GM12878 (cell line): ENCODE measurements around the gene KIDINS220. TPM values are rescaled to one million over a fixed set of nuclear protein-coding genes. Genes with fewer than 3 reads are reported as not detected.

Experiments used
- ATAC-seq: fragments of 200-7000 bp; cut with Tn5 transposase; 3 replicates; pipeline ENCODE4 v1.9.1; 2020; ENCODE audit warnings: mild to moderate bottlenecking, moderate library complexity
- BruUV-seq: library from RNA; stranded (reverse); fragments of 400-500 nt; replicated peaks from 2 replicates; lab custom pipeline; 2021; lab: Mats Ljungman, UMichigan
- CTCF ChIA-PET: fragments of 300-600 bp; sonication (Branson Sonifier 250); formaldehyde crosslinking; extraction: SDS; loops from one replicate; lab custom pipeline; 2021; ENCODE audit warnings: inconsistent platforms; lab: Yijun Ruan, JAX
- POLR2A ChIA-PET: fragments of 350-600 bp; formaldehyde crosslinking; extraction: SDS; loops from one replicate; lab custom pipeline; 2021; ENCODE audit warnings: inconsistent platforms; lab: Charles Lee
- RAD21 ChIA-PET: fragments of 300-600 bp; sonication (Branson Sonifier 250); formaldehyde crosslinking; loops from one replicate; lab custom pipeline; 2023; ENCODE audit warnings: antibody characterized with exemption; ENCODE audit not compliant: unreplicated experiment; lab: Charles Lee
- SMC1A ChIA-PET: fragments of 300-600 bp; sonication (Branson Sonifier 250); formaldehyde crosslinking; loops from one replicate; lab custom pipeline; 2023; ENCODE audit not compliant: unreplicated experiment, uncharacterized antibody; lab: Charles Lee
- DNase-seq: peaks from one replicate; pipeline ENCODE4 v3.0.0-alpha.2; 2011; ENCODE audit warnings: low read depth, low spot score
- FAIRE-seq: peaks from 3 replicates; lab custom pipeline; 2011; peaks lifted over from hg19 to GRCh38; lab: Jason Lieb, UNC
- H2AFZ ChIP-seq: 2 replicates; pipeline ENCODE4 v1.6.0; 2011; ENCODE audit warnings: low read depth, low read length, control low read depth; ENCODE audit not compliant: control insufficient read depth
- H3K27ac ChIP-seq: 2 replicates; pipeline ENCODE4 v1.5.1; 2011; ENCODE audit warnings: control low read depth; ENCODE audit not compliant: control insufficient read depth, insufficient read depth
- H3K27me3 ChIP-seq, 2 experiments: replicated peaks in 1 of 2; 2 replicates each; pipeline versions ENCODE4 v1.6.0 to v1.6.1; 2011; ENCODE audit warnings: low read length in 1 of 2; ENCODE audit not compliant: control insufficient read depth in 2 of 2, insufficient read depth in 2 of 2
- H3K36me3 ChIP-seq, 2 experiments: 2 replicates each; pipeline ENCODE4 v1.5.1; 2011; ENCODE audit warnings: low read length in 1 of 2; ENCODE audit not compliant: control insufficient read depth in 2 of 2, insufficient read depth in 2 of 2
- H3K4me1 ChIP-seq: 2 replicates; pipeline ENCODE4 v1.6.1; 2011; ENCODE audit warnings: mild to moderate bottlenecking, low read length, moderate library complexity, mixed read lengths; ENCODE audit not compliant: control insufficient read depth, insufficient read depth
- H3K4me2 ChIP-seq: 2 replicates; pipeline ENCODE4 v1.6.0; 2011; ENCODE audit warnings: control low read depth; ENCODE audit not compliant: control insufficient read depth, insufficient read depth
- H3K4me3 ChIP-seq: fragments of 200-600 bp; sonication (generic); 2 replicates; pipeline ENCODE4 v1.5.1; 2016
- H3K79me2 ChIP-seq: 2 replicates; pipeline ENCODE4 v1.6.0; 2011; ENCODE audit warnings: low read length; ENCODE audit not compliant: control insufficient read depth, insufficient read depth
- H3K9ac ChIP-seq: 2 replicates; pipeline ENCODE4 v1.8.0; 2011; ENCODE audit warnings: low read length, control low read depth, mixed read lengths; ENCODE audit not compliant: control insufficient read depth, insufficient read depth
- H3K9me3 ChIP-seq: replicated peaks from 3 replicates; pipeline ENCODE4 v1.5.1; 2011; ENCODE audit warnings: mild to moderate bottlenecking, low read length; ENCODE audit not compliant: control insufficient read depth, insufficient read depth
- H4K20me1 ChIP-seq: 2 replicates; pipeline ENCODE4 v1.6.0; 2011; ENCODE audit not compliant: control insufficient read depth, insufficient read depth
- BHLHE40 ChIP-seq, 2 experiments: fragments of 450-650 bp in 1 of 2; IDR thresholded peaks; 2 replicates each; pipeline ENCODE4 v1.6.1; 2011 to 2017; ENCODE audit warnings: low read depth in 2 of 2, borderline replicate concordance in 1 of 2, improper control_type of control experiment in 1 of 2, low read length in 1 of 2, mild to moderate bottlenecking in 1 of 2
- CBFB ChIP-seq: IDR thresholded peaks from 2 replicates; pipeline ENCODE4 v1.6.1; 2016; ENCODE audit warnings: antibody characterized with exemption, low read depth
- JUND ChIP-seq: IDR thresholded peaks from 2 replicates; pipeline ENCODE4 v1.6.1; 2012; ENCODE audit warnings: low read depth, mild to moderate bottlenecking, low read length, improper control_type of control experiment, moderate library complexity
- SMAD1 ChIP-seq: fragments of 450-650 bp; IDR thresholded peaks from 2 replicates; pipeline ENCODE4 v1.6.1; 2018; ENCODE audit warnings: mild to moderate bottlenecking, low read depth; ENCODE audit not compliant: partially characterized antibody
- WGBS: methylation state at CpG from one replicate; pipeline ENCODE4 v1.1.6; 2016; ENCODE audit warnings: low lambda C conversion rate; ENCODE audit not compliant: insufficient replicate concordance, insufficient coverage; ENCODE audit errors: missing lambda C conversion rate; 5-methylcytosine and 5-hydroxymethylcytosine counted together
- in situ Hi-C: fragments of 300-500 bp; cut with MboI; formaldehyde crosslinking; loops from 9 replicates; pipeline ENCODE4 v1.14.3; 2018; ENCODE audit warnings: mixed read lengths
- intact Hi-C: fragments of 100-400 bp; cut with micrococcal nuclease; formaldehyde crosslinking; loops from one replicate; pipeline ENCODE4 v1.14.2; 2022; ENCODE audit not compliant: unreplicated experiment
- polyA plus RNA-seq, 11 experiments: library from polyadenylated mRNA; depleted of rRNA in 4 of 11; unstranded in 6 of 11; stranded (reverse) in 5 of 11; fragments of >200 nt; fragmentation: Nextera tagmentation in 4 of 11; fragmentation: Illumina TruSeq in 1 of 11; extraction: Ambion mirVana in 4 of 11; extraction: Trizol in 1 of 11; gene quantifications; 1 replicate in 1 of 11; 2 replicates in 10 of 11; pipeline versions ENCODE4 v1.2.1 to v1.2.3, GENCODE V29; 2011 to 2016; ENCODE audit warnings: inconsistent platforms in 2 of 11, missing spikeins in 2 of 11, low read depth in 1 of 11
- total RNA-seq, 4 experiments: library from RNA; depleted of rRNA in 3 of 4; stranded (reverse); fragments of >200 nt in 3 of 4; fragmentation: Illumina TruSeq in 1 of 4; extraction: Trizol in 1 of 4; gene quantifications; 2 replicates each; pipeline versions ENCODE4 v1.2.1 to v1.2.3, GENCODE V29; 2013 to 2021
- TF ChIP-seq, protein P1 (sequence below): fragments of 450-650 bp; formaldehyde crosslinking; IDR thresholded peaks from 2 replicates; pipeline ENCODE4 v1.4.0; 2020; ENCODE audit warnings: mild to moderate bottlenecking, moderate library complexity
- TF ChIP-seq, protein P2 (sequence below): fragments of 450-650 bp; IDR thresholded peaks from 2 replicates; pipeline ENCODE4 v1.6.1; 2018; ENCODE audit warnings: mild to moderate bottlenecking, low read depth, moderate library complexity; ENCODE audit not compliant: partially characterized antibody
- TF ChIP-seq, protein P3 (sequence below): fragments of 150-350 bp; IDR thresholded peaks from 2 replicates; pipeline ENCODE4 v1.6.1; 2016; ENCODE audit warnings: low read depth, low read length

The KIDINS220 gene
- total and polyA plus RNA-seq, 10 of the 15 experiments (the other 5 are each of a cell fraction or from before 2014, with no cell fraction given) = 6.0 to 31.2 (median 16.0) TPM

DNA sequence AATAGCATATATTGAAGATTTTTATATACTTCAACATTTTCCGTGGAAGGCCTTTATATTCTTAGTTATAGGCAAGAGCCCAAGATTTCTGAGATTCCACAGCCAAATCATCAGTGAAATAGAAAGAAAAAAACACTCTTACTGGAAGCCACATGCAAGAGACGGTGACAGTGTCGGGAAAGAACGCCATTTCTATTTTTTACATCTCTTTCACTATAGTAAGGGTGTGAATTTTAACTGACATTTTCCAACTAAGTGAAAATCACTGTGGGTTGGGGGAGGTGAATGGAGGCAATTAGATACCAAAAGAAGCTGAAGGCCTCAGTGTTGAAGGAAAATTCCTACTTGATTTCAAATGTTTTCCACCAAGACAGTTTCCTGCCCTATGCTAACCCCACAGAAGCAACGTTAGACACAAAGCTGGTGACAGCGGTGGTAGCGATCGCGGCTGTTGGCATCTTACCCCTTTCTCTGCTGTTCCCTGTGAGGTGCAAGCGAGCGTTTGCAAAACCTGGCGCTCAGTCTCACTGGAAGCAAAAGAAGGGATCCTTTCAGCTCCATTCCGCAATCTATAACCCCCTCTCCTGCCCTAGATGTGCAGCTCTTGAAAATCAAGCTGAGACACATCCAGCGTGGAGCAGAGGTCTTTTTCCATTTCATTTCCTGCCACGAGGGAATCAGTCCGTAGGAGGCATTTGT lies 135.6 kb downstream of the KIDINS220 start:
- ChIA-PET SMC1A (interaction anchor here (0.5 to 0.6 kb wide), 2 partner anchors 74 to 839 kb away, joined by 3 to 4 read pairs; no protein-coding TSS in a partner anchor), CTCF (interaction anchor here (0.5 kb wide), 1 partner anchor 25 kb away, joined by 3 read pairs; no protein-coding TSS in a partner anchor), RAD21 (no interaction called here), POLR2A (no interaction called here)
- 61% methylated on average over 16 of the region's 16 CpGs for WGBS
- Histone ChIP-seq H3K79me2 (no peaks in the 10 kb centered on the region), H3K4me2 (no peak overlapping the region), H3K4me3 (no peak overlapping the region), H3K27ac (no peak overlapping the region), H3K9me3 (no peaks in the 10 kb centered on the region), H3K36me3 (no peaks in the 10 kb centered on the region), H3K9ac (no peak overlapping the region), H4K20me1 (no peaks in the 10 kb centered on the region), H3K27me3 (no peaks in the 10 kb centered on the region), H3K4me1 (no peaks in the 10 kb centered on the region), H2AFZ (no peak overlapping the region)
- TF ChIP-seq, protein P1, sequence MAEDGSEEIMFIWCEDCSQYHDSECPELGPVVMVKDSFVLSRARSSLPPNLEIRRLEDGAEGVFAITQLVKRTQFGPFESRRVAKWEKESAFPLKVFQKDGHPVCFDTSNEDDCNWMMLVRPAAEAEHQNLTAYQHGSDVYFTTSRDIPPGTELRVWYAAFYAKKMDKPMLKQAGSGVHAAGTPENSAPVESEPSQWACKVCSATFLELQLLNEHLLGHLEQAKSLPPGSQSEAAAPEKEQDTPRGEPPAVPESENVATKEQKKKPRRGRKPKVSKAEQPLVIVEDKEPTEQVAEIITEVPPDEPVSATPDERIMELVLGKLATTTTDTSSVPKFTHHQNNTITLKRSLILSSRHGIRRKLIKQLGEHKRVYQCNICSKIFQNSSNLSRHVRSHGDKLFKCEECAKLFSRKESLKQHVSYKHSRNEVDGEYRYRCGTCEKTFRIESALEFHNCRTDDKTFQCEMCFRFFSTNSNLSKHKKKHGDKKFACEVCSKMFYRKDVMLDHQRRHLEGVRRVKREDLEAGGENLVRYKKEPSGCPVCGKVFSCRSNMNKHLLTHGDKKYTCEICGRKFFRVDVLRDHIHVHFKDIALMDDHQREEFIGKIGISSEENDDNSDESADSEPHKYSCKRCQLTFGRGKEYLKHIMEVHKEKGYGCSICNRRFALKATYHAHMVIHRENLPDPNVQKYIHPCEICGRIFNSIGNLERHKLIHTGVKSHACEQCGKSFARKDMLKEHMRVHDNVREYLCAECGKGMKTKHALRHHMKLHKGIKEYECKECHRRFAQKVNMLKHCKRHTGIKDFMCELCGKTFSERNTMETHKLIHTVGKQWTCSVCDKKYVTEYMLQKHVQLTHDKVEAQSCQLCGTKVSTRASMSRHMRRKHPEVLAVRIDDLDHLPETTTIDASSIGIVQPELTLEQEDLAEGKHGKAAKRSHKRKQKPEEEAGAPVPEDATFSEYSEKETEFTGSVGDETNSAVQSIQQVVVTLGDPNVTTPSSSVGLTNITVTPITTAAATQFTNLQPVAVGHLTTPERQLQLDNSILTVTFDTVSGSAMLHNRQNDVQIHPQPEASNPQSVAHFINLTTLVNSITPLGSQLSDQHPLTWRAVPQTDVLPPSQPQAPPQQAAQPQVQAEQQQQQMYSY (CRISPR knock-in tag) = no peak
- TF ChIP-seq, protein P2, sequence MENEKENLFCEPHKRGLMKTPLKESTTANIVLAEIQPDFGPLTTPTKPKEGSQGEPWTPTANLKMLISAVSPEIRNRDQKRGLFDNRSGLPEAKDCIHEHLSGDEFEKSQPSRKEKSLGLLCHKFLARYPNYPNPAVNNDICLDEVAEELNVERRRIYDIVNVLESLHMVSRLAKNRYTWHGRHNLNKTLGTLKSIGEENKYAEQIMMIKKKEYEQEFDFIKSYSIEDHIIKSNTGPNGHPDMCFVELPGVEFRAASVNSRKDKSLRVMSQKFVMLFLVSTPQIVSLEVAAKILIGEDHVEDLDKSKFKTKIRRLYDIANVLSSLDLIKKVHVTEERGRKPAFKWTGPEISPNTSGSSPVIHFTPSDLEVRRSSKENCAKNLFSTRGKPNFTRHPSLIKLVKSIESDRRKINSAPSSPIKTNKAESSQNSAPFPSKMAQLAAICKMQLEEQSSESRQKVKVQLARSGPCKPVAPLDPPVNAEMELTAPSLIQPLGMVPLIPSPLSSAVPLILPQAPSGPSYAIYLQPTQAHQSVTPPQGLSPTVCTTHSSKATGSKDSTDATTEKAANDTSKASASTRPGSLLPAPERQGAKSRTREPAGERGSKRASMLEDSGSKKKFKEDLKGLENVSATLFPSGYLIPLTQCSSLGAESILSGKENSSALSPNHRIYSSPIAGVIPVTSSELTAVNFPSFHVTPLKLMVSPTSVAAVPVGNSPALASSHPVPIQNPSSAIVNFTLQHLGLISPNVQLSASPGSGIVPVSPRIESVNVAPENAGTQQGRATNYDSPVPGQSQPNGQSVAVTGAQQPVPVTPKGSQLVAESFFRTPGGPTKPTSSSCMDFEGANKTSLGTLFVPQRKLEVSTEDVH = no peak
- TF ChIP-seq JUND = no peak
- TF ChIP-seq SMAD1 = no peak
- no peak for TF ChIP-seq BHLHE40 (IDR thresholded peaks at IDR 0.05; ENCODE audit: borderline replicate concordance in 1 of 2, low read depth in 2 of 2, low read length in 1 of 2)
- no peak for TF ChIP-seq CBFB
- TF ChIP-seq, protein P3, sequence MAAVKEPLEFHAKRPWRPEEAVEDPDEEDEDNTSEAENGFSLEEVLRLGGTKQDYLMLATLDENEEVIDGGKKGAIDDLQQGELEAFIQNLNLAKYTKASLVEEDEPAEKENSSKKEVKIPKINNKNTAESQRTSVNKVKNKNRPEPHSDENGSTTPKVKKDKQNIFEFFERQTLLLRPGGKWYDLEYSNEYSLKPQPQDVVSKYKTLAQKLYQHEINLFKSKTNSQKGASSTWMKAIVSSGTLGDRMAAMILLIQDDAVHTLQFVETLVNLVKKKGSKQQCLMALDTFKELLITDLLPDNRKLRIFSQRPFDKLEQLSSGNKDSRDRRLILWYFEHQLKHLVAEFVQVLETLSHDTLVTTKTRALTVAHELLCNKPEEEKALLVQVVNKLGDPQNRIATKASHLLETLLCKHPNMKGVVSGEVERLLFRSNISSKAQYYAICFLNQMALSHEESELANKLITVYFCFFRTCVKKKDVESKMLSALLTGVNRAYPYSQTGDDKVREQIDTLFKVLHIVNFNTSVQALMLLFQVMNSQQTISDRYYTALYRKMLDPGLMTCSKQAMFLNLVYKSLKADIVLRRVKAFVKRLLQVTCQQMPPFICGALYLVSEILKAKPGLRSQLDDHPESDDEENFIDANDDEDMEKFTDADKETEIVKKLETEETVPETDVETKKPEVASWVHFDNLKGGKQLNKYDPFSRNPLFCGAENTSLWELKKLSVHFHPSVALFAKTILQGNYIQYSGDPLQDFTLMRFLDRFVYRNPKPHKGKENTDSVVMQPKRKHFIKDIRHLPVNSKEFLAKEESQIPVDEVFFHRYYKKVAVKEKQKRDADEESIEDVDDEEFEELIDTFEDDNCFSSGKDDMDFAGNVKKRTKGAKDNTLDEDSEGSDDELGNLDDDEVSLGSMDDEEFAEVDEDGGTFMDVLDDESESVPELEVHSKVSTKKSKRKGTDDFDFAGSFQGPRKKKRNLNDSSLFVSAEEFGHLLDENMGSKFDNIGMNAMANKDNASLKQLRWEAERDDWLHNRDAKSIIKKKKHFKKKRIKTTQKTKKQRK = no peak
- in situ Hi-C loops (no loop called here), intact Hi-C loops (no loop called here)
- DNase-seq = no peak
- ATAC-seq = no peak
- BruUV-seq = no TSS peak
- FAIRE-seq = no peak
